HG02798 (cell line): ENCODE data around the gene NGEF.
"Not testable (repeated sequence)": the region's sequence is repeated elsewhere in the genome, so short reads cannot be mapped to it uniquely, and the experiment has no call there.

ENCODE experiments used
- ATAC-seq: cut with Tn5 transposase; IDR thresholded peaks from one replicate; pipeline ENCODE4 v1.9.1; 2021; ENCODE audit warnings: mild to moderate bottlenecking; ENCODE audit not compliant: unreplicated experiment, poor library complexity

Gene NGEF

GRCh38 chr2:232937278-232937906, 75.7 kb downstream of the NGEF start:
- no peak for ATAC-seq

GRCh38 chr2:232931636-232932035, 81.4 kb downstream of the NGEF start:
- no peak for ATAC-seq

- no peak for ATAC-seq
These were observed 83.0 kb downstream of the NGEF start for GRCh38 chr2:232930059-232930400.

- ATAC-seq = no peak
These were observed 83.6 kb downstream of the NGEF start for GRCh38 chr2:232929303-232930058.

- ATAC-seq = no peak
These were observed 84.3 kb downstream of the NGEF start for GRCh38 chr2:232928551-232929302.

GRCh38 chr2:232927793-232928550, 85.1 kb downstream of the NGEF start:
- ATAC-seq = no peak

GRCh38 chr2:232927032-232927792, 85.8 kb downstream of the NGEF start:
- ATAC-seq = no peak

- ATAC-seq = no peak
These were observed 86.6 kb downstream of the NGEF start for GRCh38 chr2:232926431-232926939.

GRCh38 chr2:232925821-232926156, 87.3 kb downstream of the NGEF start:
- ATAC-seq = no peak

- ATAC-seq = no peak
These were observed 87.8 kb downstream of the NGEF start for GRCh38 chr2:232925153-232925820.

GRCh38 chr2:232924433-232924832, 88.6 kb downstream of the NGEF start:
- no peak for ATAC-seq

- ATAC-seq = no peak
These were observed 92.3 kb downstream of the NGEF start for GRCh38 chr2:232920760-232921159.

GRCh38 chr2:232920055-232920454, 93.0 kb downstream of the NGEF start:
- ATAC-seq = no peak

GRCh38 chr2:232919141-232919540, 93.9 kb downstream of the NGEF start:
- ATAC-seq = no peak

- ATAC-seq = no peak
These were observed 99.2 kb downstream of the NGEF start for GRCh38 chr2:232913903-232914302.

GRCh38 chr2:232911712-232912277, 101.3 kb downstream of the NGEF start:
- no peak for ATAC-seq

GRCh38 chr2:232910376-232910775, 102.7 kb downstream of the NGEF start:
- ATAC-seq = no peak

GRCh38 chr2:232908695-232909094, 104.4 kb downstream of the NGEF start:
- no peak for ATAC-seq

- ATAC-seq = not testable (repeated sequence)
These were observed 105.4 kb downstream of the NGEF start for GRCh38 chr2:232907718-232908085.
